Epidermal melanocyte (primary cell): ENCODE data around the gene CRYBA1.
"Not testable (repeated sequence)": the region's sequence is repeated elsewhere in the genome, so short reads cannot be mapped to it uniquely, and the experiment has no call there.

ENCODE experiments used
- DNase-seq: peaks from one replicate; pipeline ENCODE4 v3.0.0; 2011; ENCODE audit warnings: low spot score; ENCODE audit not compliant: insufficient read length

Gene CRYBA1

GRCh38 chr17:29246628-29247027 lies at the start of gene CRYBA1:
Gene CRYBA1, plus strand, starts transcription at chr17:29246859. Its CDS starts 5 bp downstream, at chr17:29246864.
- no peak for DNase-seq

GRCh38 chr17:29197516-29198272 lies 49.0 kb upstream of the CRYBA1 start:
- no peak for DNase-seq

- DNase-seq = not testable (repeated sequence)
These were observed 42.4 kb upstream of the CRYBA1 start for GRCh38 chr17:29204068-29204804.

GRCh38 chr17:29205047-29205446 lies 41.6 kb upstream of the CRYBA1 start:
- DNase-seq = no peak

- no peak for DNase-seq
These were observed 38.7 kb upstream of the CRYBA1 start for GRCh38 chr17:29207975-29208374.

- no peak for DNase-seq
These were observed 37.6 kb upstream of the CRYBA1 start for GRCh38 chr17:29209073-29209472.

GRCh38 chr17:29210879-29211278 lies 35.8 kb upstream of the CRYBA1 start:
- no peak for DNase-seq

GRCh38 chr17:29212094-29212631 lies 34.5 kb upstream of the CRYBA1 start:
- no peak for DNase-seq

- no peak for DNase-seq
These were observed 34.0 kb upstream of the CRYBA1 start for GRCh38 chr17:29212681-29213121.

- DNase-seq = no peak
These were observed 32.2 kb upstream of the CRYBA1 start for GRCh38 chr17:29214215-29215146.

- DNase-seq = no peak
These were observed 31.5 kb upstream of the CRYBA1 start for GRCh38 chr17:29215174-29215573.

- no peak for DNase-seq
These were observed 30.9 kb upstream of the CRYBA1 start for GRCh38 chr17:29215717-29216116.

- DNase-seq = no peak
These were observed 30.5 kb upstream of the CRYBA1 start for GRCh38 chr17:29216181-29216580.

GRCh38 chr17:29216856-29217255 lies 29.8 kb upstream of the CRYBA1 start:
- DNase-seq = no peak

- peak; percentile 80 for DNase-seq
These were observed 27.1 kb upstream of the CRYBA1 start for GRCh38 chr17:29219378-29220047.

GRCh38 chr17:29221338-29221737 lies 25.3 kb upstream of the CRYBA1 start:
- not testable (repeated sequence) for DNase-seq

- DNase-seq = no peak
These were observed 21.3 kb upstream of the CRYBA1 start for GRCh38 chr17:29225396-29225795.

GRCh38 chr17:29233301-29233700 lies 13.4 kb upstream of the CRYBA1 start:
- no peak for DNase-seq

GRCh38 chr17:29234972-29235371 lies 11.7 kb upstream of the CRYBA1 start:
- not testable (repeated sequence) for DNase-seq

GRCh38 chr17:29235904-29236303 lies 10.8 kb upstream of the CRYBA1 start:
- DNase-seq = no peak
